ENCODE data around the gene ATIC.

ATIC gene

DNA sequence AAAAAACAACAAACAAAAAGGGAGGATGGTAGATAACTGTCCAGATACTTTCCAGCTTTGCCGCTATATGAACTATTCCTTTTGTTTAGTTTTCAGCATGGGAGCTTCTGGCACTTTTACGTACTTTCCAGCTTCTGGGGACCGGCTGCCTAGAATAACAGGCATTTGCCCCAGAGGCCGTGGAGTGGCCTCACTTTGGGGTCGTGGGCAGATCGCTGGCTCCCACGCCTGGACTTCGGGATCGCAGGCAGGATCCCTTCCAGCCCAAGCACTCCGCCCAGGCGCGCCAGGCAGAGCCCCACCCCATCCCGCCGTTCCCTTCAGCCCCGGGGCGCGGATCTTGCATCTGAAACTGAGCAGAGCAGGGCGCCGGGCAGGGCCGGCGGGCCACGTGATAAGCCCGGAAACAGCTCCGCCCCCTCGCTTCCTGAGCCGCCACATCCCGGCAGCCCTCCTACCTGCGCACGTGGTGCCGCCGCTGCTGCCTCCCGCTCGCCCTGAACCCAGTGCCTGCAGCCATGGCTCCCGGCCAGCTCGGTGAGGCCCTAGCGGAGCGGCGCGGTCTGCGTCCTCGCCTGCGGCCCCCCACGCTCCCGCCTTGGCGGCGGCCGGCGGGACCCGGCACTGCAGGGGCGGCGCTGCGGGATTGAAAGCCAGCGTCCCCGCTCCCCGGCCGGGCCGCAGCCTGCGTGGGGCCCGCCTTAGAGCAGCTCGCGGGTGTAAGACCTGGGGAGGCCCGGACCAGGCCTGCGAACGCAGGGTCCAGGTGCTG lies at the start of gene ATIC:
Gene ATIC, plus strand, starts transcription at position 435 of the 772 bp plus-strand sequence. Its CDS starts 84 bp downstream, at position 519.
- H3K4me3 ChIP-seq (ENCODE audit: low read depth, low read length): peak within 1 kb of the TSS; percentile 86
- H3K79me2 ChIP-seq (ENCODE audit: control insufficient read depth, insufficient read depth, low read length, unreplicated experiment): peaks cover 38% of the 10 kb centered on the region
- peak within 1 kb of the TSS; percentile 34; the same call in 1 of the 2 replicates for H3K27ac ChIP-seq (ENCODE audit: low read depth, low read length)

GRCh38 chr2:215262303-215262702 lies 49.6 kb upstream of the ATIC start:
- H3K36me3 ChIP-seq (ENCODE audit: insufficient read depth, low read length): no peaks in the 10 kb centered on the region
- H3K27me3 ChIP-seq (ENCODE audit: insufficient read depth, low read length): no peaks in the 10 kb centered on the region
- no peak overlapping the region for H2AFZ ChIP-seq (ENCODE audit: low read length, unreplicated experiment)
- H3K79me2 ChIP-seq (ENCODE audit: control insufficient read depth, insufficient read depth, low read length, unreplicated experiment): no peaks in the 10 kb centered on the region
- no peaks in the 10 kb centered on the region for H3K4me1 ChIP-seq (ENCODE audit: control insufficient read depth, insufficient read depth, low read length, unreplicated experiment)
- H3K4me3 ChIP-seq (ENCODE audit: low read depth, low read length): no peak overlapping the region
- H3K27ac ChIP-seq (ENCODE audit: low read depth, low read length): no peak overlapping the region

More for the DNA sequence above, at the start of gene ATIC:
- H3K36me3 ChIP-seq (ENCODE audit: insufficient read depth, low read length): peaks cover 28% of the 10 kb centered on the region; the same call in 1 of the 2 replicates
- H2AFZ ChIP-seq (ENCODE audit: low read length, unreplicated experiment): peak within 1 kb of the TSS; percentile 86
- H3K27me3 ChIP-seq (ENCODE audit: insufficient read depth, low read length): no peaks in the 10 kb centered on the region
- peaks cover 21% of the 10 kb centered on the region for H3K4me1 ChIP-seq (ENCODE audit: control insufficient read depth, insufficient read depth, low read length, unreplicated experiment)

DNA sequence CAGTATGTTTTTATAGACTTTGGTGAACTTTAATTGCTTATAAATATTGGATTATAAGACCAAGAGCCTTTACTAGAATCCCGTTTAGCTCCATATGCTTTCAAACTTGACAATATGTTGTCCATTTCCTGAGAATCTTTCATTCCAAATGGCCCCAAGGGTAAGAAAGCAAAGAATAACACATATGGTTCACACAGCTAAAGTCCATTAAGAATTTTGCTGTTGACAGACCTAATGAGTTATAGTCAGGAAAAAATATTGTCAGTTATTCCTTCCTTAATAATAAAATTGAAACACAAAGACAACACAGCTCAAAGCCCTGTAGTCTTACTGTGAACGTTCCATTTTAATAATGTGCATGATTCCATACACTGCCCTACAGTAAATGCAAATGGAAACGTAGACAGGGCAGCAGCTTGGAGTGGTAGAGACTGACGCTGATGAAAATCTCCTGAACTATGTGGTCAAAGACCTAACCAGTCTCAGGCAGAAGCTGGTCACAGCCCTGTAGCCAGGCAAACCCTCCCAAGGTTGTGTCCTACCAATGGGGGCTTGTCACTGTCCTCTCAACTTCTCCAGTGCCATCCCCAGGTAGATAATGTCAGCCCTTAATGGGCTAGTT lies 49.0 kb upstream of the ATIC start:
- Histone ChIP-seq H2AFZ (ENCODE audit: low read length, unreplicated experiment) (no peak overlapping the region), H3K4me1 (ENCODE audit: control insufficient read depth, insufficient read depth, low read length, unreplicated experiment) (no peaks in the 10 kb centered on the region), H3K27me3 (ENCODE audit: insufficient read depth, low read length) (no peaks in the 10 kb centered on the region), H3K4me3 (ENCODE audit: low read depth, low read length) (no peak overlapping the region), H3K27ac (ENCODE audit: low read depth, low read length) (no peak overlapping the region), H3K36me3 (ENCODE audit: insufficient read depth, low read length) (no peaks in the 10 kb centered on the region), H3K79me2 (ENCODE audit: control insufficient read depth, insufficient read depth, low read length, unreplicated experiment) (no peaks in the 10 kb centered on the region)

- H3K4me1 ChIP-seq (ENCODE audit: control insufficient read depth, insufficient read depth, low read length, unreplicated experiment): no peaks in the 10 kb centered on the region
- no peaks in the 10 kb centered on the region for H3K79me2 ChIP-seq (ENCODE audit: control insufficient read depth, insufficient read depth, low read length, unreplicated experiment)
- H3K4me3 ChIP-seq (ENCODE audit: low read depth, low read length): no peak overlapping the region
- H3K27ac ChIP-seq (ENCODE audit: low read depth, low read length): no peak overlapping the region
- no peaks in the 10 kb centered on the region for H3K36me3 ChIP-seq (ENCODE audit: insufficient read depth, low read length)
- H2AFZ ChIP-seq (ENCODE audit: low read length, unreplicated experiment): no peak overlapping the region
- H3K27me3 ChIP-seq (ENCODE audit: insufficient read depth, low read length): no peaks in the 10 kb centered on the region
Measured at GRCh38 chr2:215264374-215264773, 47.5 kb upstream of the ATIC start.

DNA sequence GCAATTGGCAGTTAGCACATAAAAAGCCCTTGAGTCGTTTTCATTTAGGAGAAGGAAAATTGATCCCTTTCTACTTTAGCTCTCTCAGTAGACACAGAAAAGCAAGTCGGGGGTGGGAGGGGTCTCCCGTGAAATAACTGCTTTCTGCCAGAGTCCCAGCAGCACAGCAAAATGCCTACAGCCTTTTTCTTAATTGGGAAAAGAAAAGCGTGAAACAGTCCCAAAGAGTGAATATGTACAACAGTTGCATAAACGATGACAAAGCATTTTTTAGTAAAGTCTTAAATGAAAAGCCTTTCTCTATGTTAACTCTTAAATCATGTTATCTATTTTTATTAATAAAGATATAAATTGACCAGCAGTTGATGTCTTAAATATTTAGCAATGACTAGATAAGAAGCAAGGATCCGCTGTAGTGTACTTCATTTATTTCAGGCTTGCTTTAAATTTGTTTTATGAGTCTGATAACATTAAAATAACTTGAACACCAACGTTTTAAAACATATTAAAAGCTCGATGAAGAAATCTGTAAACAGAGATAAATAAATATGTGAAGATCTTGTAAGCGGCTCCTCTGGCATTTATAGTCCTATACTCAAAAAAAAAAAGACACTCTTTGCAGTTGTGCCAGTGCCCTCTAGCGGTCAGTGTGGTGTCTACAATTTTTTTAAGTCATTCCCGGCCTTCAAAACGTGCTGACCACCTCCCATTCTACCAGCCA lies 42.3 kb upstream of the ATIC start:
- Histone ChIP-seq H3K27me3 (ENCODE audit: insufficient read depth, low read length) (no peaks in the 10 kb centered on the region), H3K79me2 (ENCODE audit: control insufficient read depth, insufficient read depth, low read length, unreplicated experiment) (no peaks in the 10 kb centered on the region), H3K4me3 (ENCODE audit: low read depth, low read length) (peak overlapping the region; percentile 61), H2AFZ (ENCODE audit: low read length, unreplicated experiment) (peak overlapping the region; percentile 80), H3K36me3 (ENCODE audit: insufficient read depth, low read length) (no peaks in the 10 kb centered on the region), H3K4me1 (ENCODE audit: control insufficient read depth, insufficient read depth, low read length, unreplicated experiment) (no peaks in the 10 kb centered on the region), H3K27ac (ENCODE audit: low read depth, low read length) (no peak overlapping the region)

- no peaks in the 10 kb centered on the region for H3K27me3 ChIP-seq (ENCODE audit: insufficient read depth, low read length)
- H3K79me2 ChIP-seq (ENCODE audit: control insufficient read depth, insufficient read depth, low read length, unreplicated experiment): no peaks in the 10 kb centered on the region
- H3K4me1 ChIP-seq (ENCODE audit: control insufficient read depth, insufficient read depth, low read length, unreplicated experiment): no peaks in the 10 kb centered on the region
- H2AFZ ChIP-seq (ENCODE audit: low read length, unreplicated experiment): no peak overlapping the region
- no peak overlapping the region for H3K27ac ChIP-seq (ENCODE audit: low read depth, low read length)
- no peak overlapping the region for H3K4me3 ChIP-seq (ENCODE audit: low read depth, low read length)
- no peaks in the 10 kb centered on the region for H3K36me3 ChIP-seq (ENCODE audit: insufficient read depth, low read length)
Measured at GRCh38 chr2:215270118-215270451, 41.8 kb upstream of the ATIC start.

DNA sequence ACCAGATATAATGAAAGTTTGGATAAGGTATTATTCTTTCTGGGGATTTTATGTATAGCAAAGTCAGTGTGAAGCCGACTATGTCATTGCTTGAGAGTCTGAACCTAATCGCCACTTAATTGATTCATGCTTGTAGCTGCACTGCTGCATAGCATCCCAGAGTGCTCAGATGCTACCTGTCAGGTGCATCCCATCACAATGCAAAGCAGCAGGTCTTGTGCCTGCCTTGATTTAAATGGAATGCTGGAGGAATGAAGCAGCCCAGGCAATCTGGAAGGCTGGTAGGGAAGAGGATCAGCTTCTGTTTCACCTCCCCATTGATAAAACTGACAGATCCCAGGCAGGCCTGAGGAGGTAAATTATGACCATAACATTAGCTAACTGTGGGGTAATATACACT lies 40.4 kb upstream of the ATIC start:
- no peaks in the 10 kb centered on the region for H3K79me2 ChIP-seq (ENCODE audit: control insufficient read depth, insufficient read depth, low read length, unreplicated experiment)
- no peak overlapping the region for H3K4me3 ChIP-seq (ENCODE audit: low read depth, low read length)
- no peak overlapping the region for H3K27ac ChIP-seq (ENCODE audit: low read depth, low read length)
- H2AFZ ChIP-seq (ENCODE audit: low read length, unreplicated experiment): no peak overlapping the region
- H3K36me3 ChIP-seq (ENCODE audit: insufficient read depth, low read length): no peaks in the 10 kb centered on the region
- H3K27me3 ChIP-seq (ENCODE audit: insufficient read depth, low read length): no peaks in the 10 kb centered on the region
- no peaks in the 10 kb centered on the region for H3K4me1 ChIP-seq (ENCODE audit: control insufficient read depth, insufficient read depth, low read length, unreplicated experiment)

DNA sequence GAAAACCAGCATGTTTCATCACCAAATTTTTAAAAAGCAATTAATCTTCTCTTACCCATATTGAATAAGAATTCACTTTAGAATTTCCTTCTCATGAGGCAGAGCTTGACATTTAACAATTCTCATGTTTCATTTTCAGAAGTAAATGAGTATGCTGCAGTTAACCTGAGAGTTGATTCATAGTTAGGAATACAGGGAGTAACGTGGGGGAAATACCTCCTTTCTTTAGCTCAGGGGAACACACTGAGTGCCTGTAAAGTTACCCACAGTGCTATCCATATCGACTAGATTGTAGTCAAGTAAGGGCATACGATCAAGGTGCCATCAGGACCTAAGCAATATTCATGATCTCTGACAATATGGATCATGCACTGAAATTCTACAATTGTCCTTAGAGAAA lies 38.9 kb upstream of the ATIC start:
- Histone ChIP-seq H3K79me2 (ENCODE audit: control insufficient read depth, insufficient read depth, low read length, unreplicated experiment) (no peaks in the 10 kb centered on the region), H3K4me1 (ENCODE audit: control insufficient read depth, insufficient read depth, low read length, unreplicated experiment) (peaks cover 4% of the 10 kb centered on the region), H2AFZ (ENCODE audit: low read length, unreplicated experiment) (no peak overlapping the region), H3K27me3 (ENCODE audit: insufficient read depth, low read length) (no peaks in the 10 kb centered on the region), H3K4me3 (ENCODE audit: low read depth, low read length) (no peak overlapping the region), H3K27ac (ENCODE audit: low read depth, low read length) (no peak overlapping the region), H3K36me3 (ENCODE audit: insufficient read depth, low read length) (no peaks in the 10 kb centered on the region)

DNA sequence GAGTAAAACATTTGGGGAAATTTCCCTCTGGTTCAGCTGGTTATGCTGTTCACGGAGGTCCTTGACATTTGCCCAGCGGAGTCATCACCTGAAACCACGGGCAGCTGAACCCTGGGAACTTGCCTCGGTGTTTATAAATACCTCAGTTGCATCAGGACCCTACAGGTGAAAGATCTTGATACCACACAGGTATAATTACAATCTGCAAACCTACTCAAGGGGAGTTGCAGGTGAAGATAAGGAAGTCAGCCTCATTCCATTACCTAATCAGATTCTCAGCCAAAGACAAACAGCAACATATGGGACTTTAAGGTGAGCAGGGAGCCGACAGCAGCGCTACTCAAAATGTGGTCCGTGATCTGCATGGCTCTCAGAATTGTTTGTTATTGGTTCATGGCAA lies 37.0 kb upstream of the ATIC start:
- Histone ChIP-seq H3K4me1 (ENCODE audit: control insufficient read depth, insufficient read depth, low read length, unreplicated experiment) (peaks cover 5% of the 10 kb centered on the region), H3K27ac (ENCODE audit: low read depth, low read length) (no peak overlapping the region), H3K36me3 (ENCODE audit: insufficient read depth, low read length) (no peaks in the 10 kb centered on the region), H3K4me3 (ENCODE audit: low read depth, low read length) (no peak overlapping the region), H2AFZ (ENCODE audit: low read length, unreplicated experiment) (no peak overlapping the region), H3K27me3 (ENCODE audit: insufficient read depth, low read length) (no peaks in the 10 kb centered on the region), H3K79me2 (ENCODE audit: control insufficient read depth, insufficient read depth, low read length, unreplicated experiment) (no peaks in the 10 kb centered on the region)

DNA sequence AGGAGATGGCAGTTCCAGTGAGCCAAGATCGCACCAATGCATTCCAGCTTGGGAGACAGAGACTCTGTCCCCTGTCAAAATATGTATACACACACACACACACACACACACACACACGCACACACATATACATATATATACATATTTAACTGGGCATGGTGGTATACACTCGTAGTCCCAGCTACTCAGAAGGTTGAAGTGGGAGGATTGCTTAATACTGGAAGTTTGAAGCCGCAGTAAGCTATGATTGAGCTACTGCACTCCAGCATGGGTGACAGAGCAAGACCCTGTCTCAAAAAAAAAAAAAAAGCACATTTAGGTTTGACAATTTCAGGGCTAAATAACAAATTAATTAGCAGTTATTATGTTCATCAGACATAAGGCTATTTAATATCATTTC lies 36.0 kb upstream of the ATIC start:
- no peak overlapping the region for H2AFZ ChIP-seq (ENCODE audit: low read length, unreplicated experiment)
- H3K79me2 ChIP-seq (ENCODE audit: control insufficient read depth, insufficient read depth, low read length, unreplicated experiment): no peaks in the 10 kb centered on the region
- no peak overlapping the region for H3K4me3 ChIP-seq (ENCODE audit: low read depth, low read length)
- peaks cover 12% of the 10 kb centered on the region for H3K4me1 ChIP-seq (ENCODE audit: control insufficient read depth, insufficient read depth, low read length, unreplicated experiment)
- H3K27ac ChIP-seq (ENCODE audit: low read depth, low read length): no peak overlapping the region
- H3K36me3 ChIP-seq (ENCODE audit: insufficient read depth, low read length): no peaks in the 10 kb centered on the region
- no peaks in the 10 kb centered on the region for H3K27me3 ChIP-seq (ENCODE audit: insufficient read depth, low read length)
